Measurements from ENCODE around the gene CAPZB. TPM values are rescaled to one million over a fixed set of nuclear protein-coding genes. Genes with fewer than 3 reads are reported as not detected.

CAPZB gene
- total and polyA plus RNA-seq, 2 of the 4 experiments (the other 2 are of a cell fraction), result 216 to 304 TPM

DNA sequence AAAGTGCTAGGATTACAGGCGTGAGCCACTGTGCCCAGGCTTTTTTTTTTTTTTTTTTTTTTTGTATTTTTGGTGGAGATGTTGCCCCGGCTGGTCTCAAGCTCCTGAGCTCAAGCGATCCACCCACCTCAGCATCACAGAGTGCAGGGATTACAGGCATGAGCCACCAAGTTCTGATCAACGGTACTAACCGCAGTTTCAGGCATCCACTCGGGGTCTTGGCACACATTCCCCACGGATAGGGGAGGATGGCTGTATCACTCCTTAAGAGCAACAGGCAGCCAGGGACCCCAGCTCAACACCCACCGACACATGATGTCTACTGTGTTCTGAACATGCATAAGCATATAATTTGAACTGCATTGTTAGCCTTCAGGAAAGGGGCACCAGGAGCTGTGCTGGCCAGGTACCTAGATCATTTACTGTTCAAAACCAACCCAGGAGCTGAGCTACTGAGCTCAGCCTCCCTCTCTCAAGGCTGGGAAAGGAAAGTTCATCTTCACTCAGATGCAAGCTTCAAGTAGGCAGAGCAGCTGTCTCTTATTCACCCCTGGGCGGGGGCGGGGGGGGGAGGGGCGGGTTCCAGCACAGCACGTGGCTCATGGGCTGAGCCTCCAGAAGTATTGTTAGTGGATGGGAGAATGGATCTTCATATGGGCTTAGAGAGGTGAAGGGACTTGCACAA, 24.7 kb downstream of the CAPZB start:
- H2BK15ac ChIP-seq (ENCODE audit: low read depth, low read length), result no peak overlapping the region
- no peak overlapping the region for H3K4me2 ChIP-seq (ENCODE audit: low read depth, low read length)
- H3K9ac ChIP-seq (ENCODE audit: low read depth, low read length), result no peak overlapping the region
- peaks cover 21 to 89% of the 10 kb centered on the region in 2 experiments for H3K79me1 ChIP-seq (ENCODE audit: low read depth in 1 of 2, low read length in 2 of 2)
- POLR2A ChIA-PET (ENCODE audit: unreplicated experiment), result no interaction called here
- DNase-seq (no peak), ATAC-seq (ENCODE audit: low read depth) (no peak)
- H4K20me1 ChIP-seq (ENCODE audit: insufficient read depth, low read length), result peaks cover 95% of the 10 kb centered on the region
- no peak for TF ChIP-seq MXI1 (IDR thresholded peaks at IDR 0.05; ENCODE audit: borderline replicate concordance, low read depth, low read length)
- no peak for TF ChIP-seq RCOR1 (IDR thresholded peaks at IDR 0.05; ENCODE audit: insufficient replicate concordance, low read length)
- no peak for TF ChIP-seq BHLHE40 (IDR thresholded peaks at IDR 0.05; ENCODE audit: low read depth, low read length)
- no peak for TF ChIP-seq SMC3 (IDR thresholded peaks at IDR 0.05; ENCODE audit: low read depth, low read length)
- TF ChIP-seq ELK1 (IDR thresholded peaks at IDR 0.05; ENCODE audit: borderline replicate concordance, low read depth, low read length), result no peak
- TF ChIP-seq POLR2A (IDR thresholded peaks at IDR 0.05; ENCODE audit: low read depth, low read length), result no peak
- no peak for TF ChIP-seq USF2 (IDR thresholded peaks at IDR 0.05; ENCODE audit: low read depth, low read length)
- no peak for TF ChIP-seq CTCF (conservative IDR thresholded peaks at IDR 0.05; ENCODE audit: low read depth, low read length)
- TF ChIP-seq MAFK (IDR thresholded peaks at IDR 0.05; ENCODE audit: low read depth, low read length), result no peak
- H2AK5ac ChIP-seq (ENCODE audit: low read depth, low read length), result peak overlapping the region; percentile 8; the same call in 1 of the 2 replicates
- no peak overlapping the region for H2AK9ac ChIP-seq (replicated peaks; ENCODE audit: low read depth, low read length, poor library complexity)
- peaks cover 37% of the 10 kb centered on the region for H3K9me1 ChIP-seq (ENCODE audit: insufficient read depth, low read length)
- H3K56ac ChIP-seq (ENCODE audit: extremely low read depth, insufficient read depth, low read length), result no peak overlapping the region
- H3K4ac ChIP-seq (ENCODE audit: low read depth, low read length), result no peak overlapping the region
- H3K4me3 ChIP-seq (ENCODE audit: insufficient read depth, low read depth, low read length), result no peak overlapping the region
- H2BK120ac ChIP-seq (ENCODE audit: low read depth, low read length), result no peak overlapping the region
- peaks cover 7% of the 10 kb centered on the region for H3K36me3 ChIP-seq (ENCODE audit: control insufficient read depth, insufficient read depth, low read length)
- H2BK20ac ChIP-seq (ENCODE audit: low read depth, low read length), result no peak overlapping the region
- no peak overlapping the region for H2AFZ ChIP-seq (replicated peaks; ENCODE audit: low read length, poor library complexity)
- no peak overlapping the region for H4K5ac ChIP-seq (ENCODE audit: low read depth, low read length)
- dilution Hi-C loops (cut with HindIII; ENCODE audit: low sequenced_read_pairs, unreplicated experiment), result no loop called here
- in situ Hi-C loops (cut with MboI; ENCODE audit: low sequenced_read_pairs), result no loop called here
- no peak overlapping the region for H3K14ac ChIP-seq (replicated peaks; ENCODE audit: low read depth, low read length)
- no peaks in the 10 kb centered on the region for H3K27me3 ChIP-seq (ENCODE audit: control insufficient read depth, insufficient read depth, low read length)
- CTCF ChIA-PET, result interaction anchor here (0.6 kb wide), 1 partner anchor 248 kb away, joined by 3 read pairs; no protein-coding TSS in a partner anchor
- no CpG with 5 or more reads among the region's 12 CpGs for WGBS, 2 experiments (ENCODE audit: extremely low coverage in 2 of 2, insufficient read length in 1 of 2)
- no peak overlapping the region for H4K91ac ChIP-seq (ENCODE audit: insufficient read depth, low read depth, low read length)
- no peak overlapping the region for H3K27ac ChIP-seq (ENCODE audit: insufficient read depth, low read length)
- H4K8ac ChIP-seq (ENCODE audit: low read depth in 2 of 2, low read length in 2 of 2), result no peak overlapping the region
- no TSS peak for BruUV-seq (replicated peaks)
- intact Hi-C loops (cut with micrococcal nuclease), result no loop called here
- no peak overlapping the region for H3K23ac ChIP-seq (ENCODE audit: low read depth, low read length)
- peaks cover 17% of the 10 kb centered on the region for H3K4me1 ChIP-seq (ENCODE audit: control insufficient read depth, insufficient read depth, low read length)
- no peak overlapping the region for H2BK5ac ChIP-seq (ENCODE audit: low read depth, low read length, poor library complexity, severe bottlenecking)
- no peak overlapping the region for H3K18ac ChIP-seq (ENCODE audit: low read depth, low read length)
- H3K9me3 ChIP-seq (ENCODE audit: control insufficient read depth, insufficient read depth, low read length), result no peaks in the 10 kb centered on the region
